Loucy (cell line): ENCODE results near the gene GOT1.

ENCODE experiments used
- H2AFZ ChIP-seq: fragments of 200-600 bp; sonication (generic); 2 replicates; pipeline ENCODE4 v1.6.0; 2016; ENCODE audit warnings: antibody characterized with exemption, mild to moderate bottlenecking, low read length, moderate library complexity
- H3F3A ChIP-seq: fragments of 200-600 bp; 2 replicates; pipeline ENCODE4 v1.6.0; 2016; ENCODE audit warnings: antibody characterized with exemption, low read depth, mild to moderate bottlenecking
- H3K27me3 ChIP-seq: fragments of 200-600 bp; sonication (generic); 2 replicates; pipeline ENCODE4 v1.6.1; 2014; ENCODE audit warnings: low read length, mild to moderate bottlenecking; ENCODE audit not compliant: insufficient read depth, poor library complexity, severe bottlenecking
- H3K36me3 ChIP-seq: fragments of 200-600 bp; sonication (generic); 2 replicates; pipeline ENCODE4 v1.6.1; 2016; ENCODE audit warnings: low read length; ENCODE audit not compliant: insufficient read depth
- H3K4me1 ChIP-seq: fragments of 200-600 bp; sonication (generic); 2 replicates; pipeline ENCODE4 v1.5.1; 2014; ENCODE audit warnings: low read length, mild to moderate bottlenecking; ENCODE audit not compliant: insufficient read depth, poor library complexity, severe bottlenecking
- H3K4me2 ChIP-seq: fragments of 200-600 bp; sonication (generic); 2 replicates; pipeline ENCODE4 v1.6.0; 2014; ENCODE audit warnings: antibody characterized with exemption, low read length, low read depth, mild to moderate bottlenecking; ENCODE audit not compliant: poor library complexity, severe bottlenecking
- H3K4me3 ChIP-seq: fragments of 200-600 bp; sonication (generic); 2 replicates; pipeline ENCODE4 v1.5.1; 2014; ENCODE audit warnings: low read length, mild to moderate bottlenecking, mixed read lengths; ENCODE audit not compliant: poor library complexity, severe bottlenecking
- H3K79me2 ChIP-seq: fragments of 200-600 bp; sonication (generic); 2 replicates; pipeline ENCODE4 v1.6.1; 2014; ENCODE audit warnings: low read length; ENCODE audit not compliant: insufficient read depth
- H3K9ac ChIP-seq: fragments of 200-600 bp; sonication (generic); 2 replicates; pipeline ENCODE4 v1.6.0; 2014; ENCODE audit warnings: mild to moderate bottlenecking, low read depth, low read length, moderate library complexity; ENCODE audit not compliant: poor library complexity, severe bottlenecking
- H3K9me2 ChIP-seq: fragments of 200-600 bp; sonication (generic); replicated peaks from 2 replicates; pipeline ENCODE4 v1.6.1; 2016; ENCODE audit warnings: low read depth, low read length, mixed read lengths
- H3K9me3 ChIP-seq: fragments of 200-600 bp; sonication (generic); 2 replicates; pipeline ENCODE4 v1.6.1; 2014; ENCODE audit warnings: mild to moderate bottlenecking, antibody characterized with exemption, low read length, low read depth; ENCODE audit not compliant: insufficient read depth
- H4K20me1 ChIP-seq: fragments of 200-600 bp; sonication (generic); 2 replicates; pipeline ENCODE4 v1.6.0; 2014; ENCODE audit warnings: antibody characterized with exemption, low read length, mild to moderate bottlenecking; ENCODE audit not compliant: insufficient read depth, poor library complexity, severe bottlenecking
- CTCF ChIP-seq: fragments of 200-600 bp; sonication (generic); conservative IDR thresholded peaks from 2 replicates; pipeline ENCODE4 v1.5.1; 2014; ENCODE audit warnings: mild to moderate bottlenecking, antibody characterized with exemption, low read length
- EZH2phosphoT487 ChIP-seq: fragments of 200-600 bp; IDR thresholded peaks from 2 replicates; pipeline ENCODE4 v1.6.1; 2018; ENCODE audit warnings: antibody characterized with exemption, mild to moderate bottlenecking, moderate library complexity, borderline replicate concordance

Gene GOT1

GRCh38 chr10:99430451-99431189, at the start of gene GOT1:
Gene GOT1, minus strand, starts transcription at chr10:99430624. Its CDS starts 59 bp downstream, at chr10:99430565.
- Histone ChIP-seq H2AFZ (peak within 1 kb of the TSS; percentile 82), H3K36me3 (no peaks in the 10 kb centered on the region), H3K79me2 (peaks cover 50% of the 10 kb centered on the region), H3F3A (no peaks in the 10 kb centered on the region), H3K4me2 (peak within 1 kb of the TSS; percentile 90), H4K20me1 (peaks cover 3% of the 10 kb centered on the region), H3K4me3 (peak within 1 kb of the TSS; percentile 88), H3K9me3 (no peaks in the 10 kb centered on the region), H3K9ac (peak within 1 kb of the TSS; percentile 82), H3K27me3 (no peaks in the 10 kb centered on the region), H3K9me2 (no peaks in the 10 kb centered on the region), H3K4me1 (peaks cover 39% of the 10 kb centered on the region)
- no peak for TF ChIP-seq CTCF
- TF ChIP-seq EZH2phosphoT487: no peak

- H3K9me3 ChIP-seq: no peaks in the 10 kb centered on the region
- H3F3A ChIP-seq: no peaks in the 10 kb centered on the region
- H3K4me1 ChIP-seq: no peaks in the 10 kb centered on the region
- H3K4me2 ChIP-seq: no peak overlapping the region
- no peaks in the 10 kb centered on the region for H3K79me2 ChIP-seq
- H3K36me3 ChIP-seq: no peaks in the 10 kb centered on the region
- H4K20me1 ChIP-seq: no peaks in the 10 kb centered on the region
- H3K9me2 ChIP-seq: no peaks in the 10 kb centered on the region
- no peak overlapping the region for H3K4me3 ChIP-seq
- H3K9ac ChIP-seq: no peak overlapping the region
- no peaks in the 10 kb centered on the region for H3K27me3 ChIP-seq
- TF ChIP-seq EZH2phosphoT487 (no peak), CTCF (no peak)
- H2AFZ ChIP-seq: no peak overlapping the region
These were observed 39.9 kb upstream of the GOT1 start for GRCh38 chr10:99470327-99470726.

DNA sequence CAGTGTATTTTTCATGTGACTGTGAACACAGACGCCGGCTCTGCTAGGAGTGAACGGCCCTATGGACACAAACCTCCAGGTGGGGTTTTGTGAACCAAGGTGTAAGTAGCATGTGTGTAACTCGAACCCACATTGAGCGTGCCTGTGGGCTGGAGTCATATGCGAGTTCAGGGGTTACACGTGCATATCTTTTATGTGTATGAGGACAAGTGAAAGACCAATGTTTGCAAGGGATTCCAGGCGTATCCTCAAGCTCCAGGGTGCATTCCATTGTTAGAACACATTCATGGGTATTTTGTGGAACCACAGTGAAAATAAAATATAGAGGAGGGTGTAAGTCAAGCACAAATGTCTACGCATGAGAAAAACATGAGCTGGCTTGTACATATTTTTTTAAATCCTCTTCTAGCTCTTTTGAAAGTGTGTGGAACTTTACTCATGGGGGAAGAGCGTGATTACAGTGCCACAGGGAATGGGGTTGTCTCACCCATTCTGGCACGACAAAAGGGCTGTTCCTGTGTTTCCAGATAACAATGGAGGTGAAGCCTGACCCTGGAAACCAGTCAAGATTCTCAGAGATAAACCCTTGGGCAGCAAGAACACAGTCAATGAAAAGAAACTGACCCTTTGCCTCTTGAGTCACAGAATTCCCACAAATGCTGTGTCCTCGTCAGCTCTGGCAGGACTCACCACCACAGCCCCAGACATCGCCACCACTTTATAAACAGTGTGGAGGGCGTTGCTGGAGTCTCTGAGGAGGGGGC, 37.0 kb upstream of the GOT1 start:
- H3F3A ChIP-seq: no peaks in the 10 kb centered on the region
- H2AFZ ChIP-seq: no peak overlapping the region
- no peaks in the 10 kb centered on the region for H3K36me3 ChIP-seq
- no peaks in the 10 kb centered on the region for H3K4me1 ChIP-seq
- H3K27me3 ChIP-seq: no peaks in the 10 kb centered on the region
- no peak overlapping the region for H3K4me2 ChIP-seq
- H3K9me3 ChIP-seq: no peaks in the 10 kb centered on the region
- H3K79me2 ChIP-seq: no peaks in the 10 kb centered on the region
- no peak for TF ChIP-seq EZH2phosphoT487
- no peak for TF ChIP-seq CTCF
- H3K9me2 ChIP-seq: no peaks in the 10 kb centered on the region
- H4K20me1 ChIP-seq: no peaks in the 10 kb centered on the region
- H3K4me3 ChIP-seq: no peak overlapping the region
- H3K9ac ChIP-seq: no peak overlapping the region
